Measurements from ENCODE around the gene ZFAND4.
"Not testable (repeated sequence)": the region's sequence is repeated elsewhere in the genome, so short reads cannot be mapped to it uniquely, and the experiment has no call there.

The ZFAND4 gene

GRCh38 chr10:45640049-45640448 is 32.5 kb downstream of the ZFAND4 start:
- no peak for DNase-seq

GRCh38 chr10:45627412-45628048 is 45.0 kb downstream of the ZFAND4 start:
- DNase-seq = no peak

DNA sequence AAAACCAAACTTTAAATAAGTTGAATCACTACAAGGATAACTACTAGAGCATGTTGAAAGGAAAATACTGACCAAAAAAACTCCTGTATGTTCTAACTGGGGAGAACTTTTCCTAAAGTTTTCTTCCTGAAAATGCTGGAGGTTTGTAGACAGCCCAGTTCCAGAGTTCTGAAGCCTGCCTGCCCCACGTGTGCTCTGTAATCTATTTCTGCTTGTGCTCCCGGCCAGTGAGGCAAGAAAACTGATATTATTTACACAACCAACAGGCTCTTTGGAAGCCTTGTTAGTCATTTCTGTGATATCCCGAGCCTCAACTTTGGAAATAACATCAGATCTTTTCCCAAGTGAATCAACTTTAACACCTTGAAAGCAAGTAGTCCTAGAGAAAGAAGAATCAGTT is 46.7 kb downstream of the ZFAND4 start:
- no peak for DNase-seq

DNA sequence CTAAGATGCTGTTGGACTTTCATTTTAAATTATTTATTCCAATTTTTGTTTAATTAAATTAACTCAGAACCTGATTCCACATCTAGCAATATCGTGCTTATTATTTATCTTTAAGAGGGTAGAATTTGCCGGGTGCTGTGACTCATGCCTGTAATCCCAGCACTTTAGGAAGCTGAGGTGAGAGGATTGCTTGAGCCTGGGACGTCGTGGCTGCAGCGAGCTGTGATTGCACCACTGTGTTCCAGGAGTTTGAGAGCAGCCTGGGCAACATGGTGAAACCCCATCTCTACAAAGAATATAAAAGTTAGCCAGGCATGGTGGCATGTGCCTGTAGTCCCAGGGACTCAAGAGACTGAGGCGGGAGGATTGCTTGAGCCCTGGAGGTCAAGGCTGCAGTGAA is 47.8 kb downstream of the ZFAND4 start:
- DNase-seq = no peak

DNA sequence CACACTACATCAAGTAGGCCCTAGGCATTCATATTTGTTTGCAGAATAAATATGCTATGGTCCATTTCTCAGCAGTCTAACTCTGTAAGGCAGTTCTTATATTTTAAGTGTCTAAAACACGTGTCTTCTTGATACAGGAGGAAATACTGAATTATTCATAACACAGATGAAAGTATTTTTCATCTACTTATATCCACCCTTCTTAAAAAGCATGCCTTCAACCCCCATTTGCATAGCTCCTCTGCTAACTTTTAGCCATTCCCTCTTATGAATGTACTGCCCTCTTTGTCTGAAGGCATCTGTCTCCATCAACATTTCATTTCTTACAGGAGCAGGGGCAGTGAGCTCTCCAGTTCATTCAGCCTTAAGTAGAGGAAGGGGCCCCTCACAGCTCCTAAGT is 57.7 kb downstream of the ZFAND4 start:
- DNase-seq = no peak

- no peak for DNase-seq
These were observed 59.8 kb downstream of the ZFAND4 start for GRCh38 chr10:45612741-45613140.

- no peak for DNase-seq
These were observed 64.5 kb downstream of the ZFAND4 start for GRCh38 chr10:45608052-45608451.

DNA sequence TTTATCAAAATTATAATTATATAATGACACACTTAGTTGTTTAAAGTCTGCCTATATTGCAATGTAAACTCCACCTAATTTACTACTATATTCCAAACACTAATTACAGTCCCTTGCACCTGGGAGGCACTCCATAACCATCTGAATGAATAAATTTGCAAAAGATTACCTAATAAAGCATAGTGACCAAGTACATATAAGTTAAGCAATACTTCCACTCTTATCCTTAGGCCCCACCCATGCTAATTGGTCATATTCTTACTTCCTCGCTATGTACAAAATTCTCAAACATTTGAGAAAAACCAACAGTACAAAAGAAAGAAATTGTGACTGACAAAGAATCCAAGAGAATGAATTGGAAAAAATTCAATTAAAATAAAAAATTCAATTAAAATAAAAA is 65.3 kb downstream of the ZFAND4 start:
- no peak for DNase-seq

GRCh38 chr10:45602836-45603235 is 69.7 kb downstream of the ZFAND4 start:
- DNase-seq = no peak

DNA sequence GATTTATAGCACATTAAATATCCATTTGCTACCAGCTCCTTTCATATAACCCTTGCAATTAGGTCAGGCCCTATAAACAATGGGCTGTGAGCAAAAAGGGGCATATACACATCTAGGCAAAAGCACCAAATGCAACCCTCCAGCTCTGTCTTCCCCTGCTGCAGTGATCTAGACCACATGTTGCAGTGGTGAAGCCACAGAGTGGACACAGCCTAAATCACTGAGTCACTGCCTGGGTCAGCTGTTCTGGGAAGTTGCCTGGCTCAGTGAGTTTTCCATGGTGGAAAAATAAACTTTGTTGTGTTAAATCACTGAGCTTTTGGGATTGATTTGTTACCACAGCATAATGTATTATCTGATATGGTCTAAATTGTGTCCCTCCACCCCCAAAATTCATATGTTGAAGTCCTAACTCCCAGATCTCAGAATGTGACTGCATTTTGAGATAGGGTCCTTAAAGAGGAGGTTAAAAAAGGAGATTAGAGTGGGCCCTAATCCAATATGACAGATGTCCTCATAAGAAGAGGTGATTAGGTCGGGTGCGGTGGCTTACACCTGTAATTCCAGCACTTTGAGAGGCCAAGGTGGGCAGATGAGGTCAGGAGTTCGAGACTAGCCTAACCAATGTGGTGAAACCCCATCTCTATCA is 70.4 kb downstream of the ZFAND4 start:
- DNase-seq = no peak

- DNase-seq = not testable (repeated sequence)
These were observed 71.2 kb downstream of the ZFAND4 start for GRCh38 chr10:45601254-45601930.

DNA sequence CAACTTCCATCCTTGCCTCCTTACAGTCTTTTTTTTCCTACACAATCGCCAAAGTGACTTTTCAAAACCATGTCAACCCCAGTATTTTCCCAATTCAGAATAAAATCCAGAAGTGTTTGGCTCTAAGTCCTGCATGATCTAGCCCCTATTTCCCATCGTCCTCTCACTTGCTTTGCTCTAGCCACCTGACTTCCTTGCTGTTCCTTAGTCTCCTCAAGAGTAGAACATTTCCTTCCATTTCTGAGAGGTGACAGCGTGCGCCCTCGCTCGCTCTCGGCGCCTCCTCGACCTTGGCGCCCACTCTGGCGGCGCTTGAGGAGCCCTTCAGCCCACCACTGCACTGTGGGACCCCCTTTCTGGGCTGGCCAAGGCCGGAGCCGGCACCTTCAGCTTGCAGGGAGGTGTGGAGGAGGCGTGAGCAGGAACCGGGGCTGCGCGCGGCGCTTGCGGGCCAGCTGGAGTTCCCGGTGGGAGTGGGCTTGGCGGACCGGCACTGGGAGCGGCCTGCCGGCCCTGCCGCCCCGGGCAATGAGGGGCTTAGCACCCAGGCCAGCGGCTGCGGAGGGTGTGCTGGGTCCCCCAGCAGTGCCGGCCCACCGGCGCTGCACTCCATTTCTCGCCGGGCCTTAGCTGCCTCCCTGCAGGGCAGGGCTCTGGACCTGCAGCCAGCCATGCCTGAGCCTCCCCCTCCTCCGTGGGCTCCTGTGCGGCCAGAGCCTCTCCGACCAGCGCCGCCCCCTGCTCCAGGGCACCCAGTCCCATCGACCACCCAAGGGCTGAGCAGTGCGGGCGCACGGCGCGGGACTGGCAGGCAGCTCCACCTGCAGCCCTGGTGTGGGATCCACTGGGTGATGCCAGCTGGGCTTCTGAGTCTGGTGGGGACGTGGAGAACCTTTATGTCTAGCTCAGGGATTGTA is 72.0 kb downstream of the ZFAND4 start:
- not testable (repeated sequence) for DNase-seq

GRCh38 chr10:45599646-45600045 is 72.9 kb downstream of the ZFAND4 start:
- DNase-seq = no peak

GRCh38 chr10:45599021-45599603 is 73.5 kb downstream of the ZFAND4 start:
- DNase-seq = no peak

GRCh38 chr10:45596526-45596925 is 76.0 kb downstream of the ZFAND4 start:
- no peak for DNase-seq

DNA sequence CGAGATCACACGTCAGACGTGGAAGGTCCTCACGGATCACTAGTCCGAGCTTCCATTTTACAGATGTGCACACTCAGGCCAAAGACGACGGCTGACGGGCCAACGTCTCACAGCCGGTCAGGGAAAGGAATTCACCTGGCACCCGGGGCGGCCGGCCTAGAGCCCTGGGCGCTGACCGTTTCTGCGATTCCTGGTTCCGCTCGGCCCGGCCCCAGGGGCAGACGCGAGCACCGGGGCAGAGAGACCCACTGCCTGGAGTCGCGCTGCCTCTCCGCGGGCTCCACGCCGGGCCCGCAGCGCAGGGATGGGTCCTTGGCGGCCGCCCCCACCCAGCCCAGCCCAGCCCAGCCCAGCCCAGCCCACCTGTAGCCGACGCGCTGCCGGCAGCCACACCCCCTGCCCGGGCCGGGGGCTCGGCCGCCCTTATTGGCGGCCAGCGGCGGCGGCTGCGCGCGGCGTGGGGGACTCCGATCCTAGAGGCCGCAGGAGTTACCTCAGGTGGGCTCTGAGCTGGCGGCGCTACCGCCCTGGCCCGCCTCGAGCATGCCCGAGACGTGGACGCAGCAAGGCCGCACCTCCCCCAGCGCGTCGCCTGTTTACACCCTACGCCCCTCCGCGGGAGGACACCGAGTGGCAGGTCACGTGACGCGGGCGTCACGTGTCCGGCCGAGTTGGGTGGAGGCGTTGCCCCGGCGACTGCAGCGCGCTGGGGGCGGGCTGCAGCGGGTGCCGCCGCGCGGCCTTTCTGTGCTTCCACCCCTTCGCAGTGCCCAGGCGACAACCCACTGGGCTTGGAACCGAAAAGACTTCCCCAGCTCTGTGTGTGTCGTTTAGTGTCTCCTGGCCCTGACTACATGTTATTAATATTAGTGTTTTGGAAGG is 78.1 kb downstream of the ZFAND4 start:
- DNase-seq = peak; percentile 29 to 81

GRCh38 chr10:45593938-45594275 is 78.7 kb downstream of the ZFAND4 start:
- DNase-seq = no peak

DNA sequence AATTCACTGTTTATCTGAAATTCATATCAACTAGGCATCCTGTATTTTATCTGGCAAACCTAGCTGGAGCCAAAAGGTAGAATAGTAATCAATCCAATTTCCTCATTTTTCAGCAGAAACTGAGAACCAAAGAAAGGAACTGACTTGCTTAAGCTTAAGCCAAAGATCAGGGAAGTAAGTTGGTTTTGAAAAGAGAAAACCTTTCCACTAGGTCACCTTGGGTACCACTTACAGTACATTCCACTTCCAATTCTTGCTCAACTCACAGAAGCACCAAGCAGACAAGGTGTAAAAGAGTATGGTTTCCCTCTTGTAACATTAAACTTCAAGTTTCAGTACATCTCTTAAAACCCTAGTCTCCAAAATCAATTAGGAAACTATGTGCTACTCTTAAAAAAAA is 79.6 kb downstream of the ZFAND4 start:
- no peak for DNase-seq

- DNase-seq = no peak
These were observed 80.1 kb downstream of the ZFAND4 start for GRCh38 chr10:45592432-45592831.

DNA sequence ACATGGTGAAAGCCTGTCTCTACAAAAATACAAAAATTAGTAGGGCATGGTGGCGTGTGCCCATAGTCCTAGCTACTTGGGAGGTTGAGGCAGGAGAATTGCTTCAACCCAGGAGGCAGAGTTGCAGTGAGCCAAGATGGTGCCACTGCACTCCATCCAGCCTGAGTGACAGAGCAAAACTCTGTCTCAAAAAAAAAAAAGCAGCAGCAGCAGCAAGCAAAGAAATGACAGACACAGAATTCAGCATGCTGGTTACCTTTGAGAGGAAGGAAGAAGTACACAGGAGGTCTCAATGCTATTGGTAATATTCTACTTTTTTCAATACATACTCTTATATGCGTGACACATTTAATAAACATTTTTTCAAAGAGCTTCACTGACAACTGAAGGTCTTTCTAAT is 81.3 kb downstream of the ZFAND4 start:
- no peak for DNase-seq

DNA sequence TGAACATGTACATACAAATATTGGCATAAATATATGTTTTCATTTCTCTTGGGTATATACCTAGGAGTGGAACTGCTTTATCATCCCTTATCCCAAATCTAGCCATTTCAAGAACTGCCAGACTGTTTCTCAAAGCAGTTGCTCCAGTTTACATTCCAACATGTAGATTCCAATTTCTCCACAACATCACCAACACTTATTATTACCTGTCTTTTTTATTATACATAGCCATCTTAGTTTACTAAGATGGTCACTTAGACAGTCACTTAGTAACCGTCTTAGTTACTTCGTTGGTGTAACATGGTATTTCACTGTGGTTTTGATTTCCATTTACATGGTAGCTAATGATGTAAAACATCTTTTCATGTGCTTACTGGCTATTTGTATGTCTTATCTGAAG is 82.7 kb downstream of the ZFAND4 start:
- no peak for DNase-seq

DNA sequence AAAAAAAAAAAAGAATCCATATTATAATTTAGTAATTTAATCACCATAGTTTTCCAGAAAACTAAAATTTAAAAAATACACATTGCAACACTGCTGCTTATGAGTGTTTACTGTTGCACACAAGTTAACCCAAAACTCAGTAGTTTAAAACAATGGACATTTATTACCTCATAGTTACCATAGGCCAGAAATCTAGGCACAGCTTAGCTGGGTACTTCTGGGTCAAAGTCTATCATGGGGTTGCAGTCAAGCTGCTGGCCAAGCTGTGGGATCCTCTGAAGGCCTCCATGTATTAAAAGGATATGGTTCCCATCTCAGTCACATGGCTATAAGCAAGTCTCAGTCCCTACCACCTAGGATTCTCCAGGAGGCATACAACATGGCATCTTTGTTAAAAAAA is 83.6 kb downstream of the ZFAND4 start:
- no peak for DNase-seq

Data from SW 1271 (cell line).